ENCODE data around the gene POLR2F. TPM values are rescaled to one million over a fixed set of nuclear protein-coding genes. Genes with fewer than 3 reads are reported as not detected.

Gene POLR2F
- total RNA-seq, 1 experiment from 2014 or later: 162 TPM

DNA sequence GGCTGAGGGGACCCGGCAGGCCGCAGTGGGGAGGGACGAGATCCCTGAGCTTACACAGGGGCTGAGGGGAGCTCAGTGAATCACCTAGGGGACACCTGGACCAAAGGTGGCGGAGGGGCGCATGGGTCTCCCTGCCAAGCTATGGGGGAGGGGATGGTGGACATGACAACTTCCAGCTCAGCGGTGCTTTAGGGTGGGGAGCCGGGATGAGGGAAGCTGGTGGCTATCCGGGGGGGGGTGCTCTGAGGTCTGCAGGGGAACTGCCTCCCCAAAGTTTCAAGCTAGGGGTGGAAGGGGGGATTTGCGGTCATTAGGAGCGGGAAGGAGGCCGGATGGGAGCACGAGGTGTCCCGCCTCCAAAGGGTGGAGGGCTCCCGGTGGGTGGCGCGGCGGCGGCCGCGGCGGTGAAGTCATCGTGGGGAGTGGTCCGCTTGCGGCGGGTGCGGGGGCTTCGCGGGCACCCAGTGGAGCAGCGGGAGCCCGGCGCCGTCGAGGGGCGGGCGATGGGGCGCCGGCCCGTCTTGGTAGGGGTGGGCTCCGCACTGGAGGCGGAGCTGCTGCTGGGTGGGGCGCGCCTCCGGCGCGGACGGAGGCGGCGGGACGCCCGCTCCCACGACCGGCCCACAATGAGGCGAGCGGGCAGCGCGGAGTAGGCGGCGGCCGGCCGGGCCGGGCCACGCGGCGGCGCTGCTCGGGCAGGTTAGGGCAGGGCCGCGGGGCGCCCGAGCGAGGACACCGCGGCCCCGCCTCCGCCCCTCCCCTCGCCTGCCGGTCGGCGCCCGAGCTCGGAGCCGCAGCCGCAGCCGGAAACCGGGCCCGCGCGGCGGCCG is 47.8 kb upstream of the POLR2F start, which contains the start of gene MICALL1:
TSS of gene MICALL1 (plus strand) at position 764 of the 830 bp plus-strand sequence. CDS start 126 bp downstream, outside the sequence.
- TF ChIP-seq, protein P1, sequence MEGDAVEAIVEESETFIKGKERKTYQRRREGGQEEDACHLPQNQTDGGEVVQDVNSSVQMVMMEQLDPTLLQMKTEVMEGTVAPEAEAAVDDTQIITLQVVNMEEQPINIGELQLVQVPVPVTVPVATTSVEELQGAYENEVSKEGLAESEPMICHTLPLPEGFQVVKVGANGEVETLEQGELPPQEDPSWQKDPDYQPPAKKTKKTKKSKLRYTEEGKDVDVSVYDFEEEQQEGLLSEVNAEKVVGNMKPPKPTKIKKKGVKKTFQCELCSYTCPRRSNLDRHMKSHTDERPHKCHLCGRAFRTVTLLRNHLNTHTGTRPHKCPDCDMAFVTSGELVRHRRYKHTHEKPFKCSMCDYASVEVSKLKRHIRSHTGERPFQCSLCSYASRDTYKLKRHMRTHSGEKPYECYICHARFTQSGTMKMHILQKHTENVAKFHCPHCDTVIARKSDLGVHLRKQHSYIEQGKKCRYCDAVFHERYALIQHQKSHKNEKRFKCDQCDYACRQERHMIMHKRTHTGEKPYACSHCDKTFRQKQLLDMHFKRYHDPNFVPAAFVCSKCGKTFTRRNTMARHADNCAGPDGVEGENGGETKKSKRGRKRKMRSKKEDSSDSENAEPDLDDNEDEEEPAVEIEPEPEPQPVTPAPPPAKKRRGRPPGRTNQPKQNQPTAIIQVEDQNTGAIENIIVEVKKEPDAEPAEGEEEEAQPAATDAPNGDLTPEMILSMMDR (conservative IDR thresholded peaks at IDR 0.05; ENCODE audit: low read depth, low read length): no peak
- TF ChIP-seq EZH2 (IDR thresholded peaks at IDR 0.05; ENCODE audit: borderline replicate concordance, low read depth, low read length, poor library complexity, severe bottlenecking): no peak
- peak within 1 kb of the TSS; percentile 57 for H3K27ac ChIP-seq (ENCODE audit: low read depth, low read length, poor library complexity, severe bottlenecking)
- no peaks in the 10 kb centered on the region for H3K9me3 ChIP-seq (ENCODE audit: low read depth, low read length, poor library complexity, severe bottlenecking)
- CTCF ChIA-PET: interaction anchor here (0.6 to 1.0 kb wide), 3 partner anchors 16 to 209 kb away, joined by 3 to 4 read pairs (median 3); no protein-coding TSS in a partner anchor
- DNase-seq (ENCODE audit: low spot score): peak; percentile 61
- no peaks in the 10 kb centered on the region for H3K36me3 ChIP-seq (ENCODE audit: insufficient read depth, low read length, poor library complexity, severe bottlenecking)
- H3K27me3 ChIP-seq (replicated peaks; ENCODE audit: insufficient read depth, low read depth, low read length, poor library complexity): no peaks in the 10 kb centered on the region
- intact Hi-C loops (cut with micrococcal nuclease; ENCODE audit: unreplicated experiment): no loop called here
- no TSS peak for BruUV-seq (replicated peaks)
- POLR2A ChIA-PET (ENCODE audit: low non-redundant PET): interaction anchor here (0.8 kb wide), 1 partner anchor 343 kb away, joined by 3 read pairs; no protein-coding TSS in a partner anchor
- H3K4me3 ChIP-seq (ENCODE audit: low read depth, low read length, poor library complexity, severe bottlenecking): peak within 1 kb of the TSS; percentile 66
- peaks cover 15% of the 10 kb centered on the region for H3K4me1 ChIP-seq (ENCODE audit: insufficient read depth, low read length, poor library complexity, severe bottlenecking)

DNA sequence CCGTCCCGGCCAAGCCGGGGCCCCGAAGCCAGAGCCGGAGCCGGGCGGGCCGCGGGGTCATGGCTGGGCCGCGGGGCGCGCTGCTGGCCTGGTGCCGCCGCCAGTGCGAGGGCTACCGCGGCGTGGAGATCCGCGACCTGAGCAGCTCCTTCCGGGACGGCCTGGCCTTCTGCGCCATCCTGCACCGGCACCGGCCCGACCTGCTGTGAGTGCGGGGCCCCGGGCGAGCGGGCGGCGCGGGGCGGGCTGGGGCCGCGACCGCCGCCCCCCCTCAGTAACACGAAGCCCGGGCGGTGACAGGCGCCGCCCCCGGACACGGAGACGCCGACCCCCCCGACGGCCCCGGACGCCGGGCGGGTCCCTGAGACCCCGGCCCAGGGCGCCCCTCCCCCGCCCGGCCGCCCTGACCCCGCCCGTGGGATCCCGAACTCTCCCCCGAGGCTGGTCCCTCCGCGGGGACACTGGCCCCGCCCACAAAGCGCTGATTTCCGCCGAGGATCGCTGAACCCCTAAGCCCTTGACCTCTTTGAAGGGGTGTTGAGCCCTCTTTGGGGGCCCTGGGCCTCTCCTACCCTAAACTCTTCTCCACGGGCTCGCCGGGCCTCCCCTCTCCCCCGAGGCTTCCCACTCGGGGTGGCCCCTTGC is 47.0 kb upstream of the POLR2F start:
- CTCF ChIA-PET: interaction anchor here (0.6 to 1.0 kb wide), 2 partner anchors 15 to 208 kb away, joined by 3 read pairs; no protein-coding TSS in a partner anchor
- no peak for DNase-seq (ENCODE audit: low spot score)
- Histone ChIP-seq H3K4me1 (ENCODE audit: insufficient read depth, low read length, poor library complexity, severe bottlenecking) (peaks cover 15% of the 10 kb centered on the region), H3K27ac (ENCODE audit: low read depth, low read length, poor library complexity, severe bottlenecking) (peak overlapping the region; percentile 54), H3K27me3 (replicated peaks; ENCODE audit: insufficient read depth, low read depth, low read length, poor library complexity) (no peaks in the 10 kb centered on the region), H3K4me3 (ENCODE audit: low read depth, low read length, poor library complexity, severe bottlenecking) (peak overlapping the region; percentile 66), H3K9me3 (ENCODE audit: low read depth, low read length, poor library complexity, severe bottlenecking) (no peaks in the 10 kb centered on the region), H3K36me3 (ENCODE audit: insufficient read depth, low read length, poor library complexity, severe bottlenecking) (no peaks in the 10 kb centered on the region)
- TF ChIP-seq EZH2 (IDR thresholded peaks at IDR 0.05; ENCODE audit: borderline replicate concordance, low read depth, low read length, poor library complexity, severe bottlenecking): no peak
- TF ChIP-seq, protein P1 (conservative IDR thresholded peaks at IDR 0.05; ENCODE audit: low read depth, low read length): no peak
- POLR2A ChIA-PET (ENCODE audit: low non-redundant PET): interaction anchor here (0.8 kb wide), 1 partner anchor 343 kb away, joined by 3 read pairs; no protein-coding TSS in a partner anchor
- intact Hi-C loops (cut with micrococcal nuclease; ENCODE audit: unreplicated experiment): no loop called here
- BruUV-seq (replicated peaks): no TSS peak

DNA sequence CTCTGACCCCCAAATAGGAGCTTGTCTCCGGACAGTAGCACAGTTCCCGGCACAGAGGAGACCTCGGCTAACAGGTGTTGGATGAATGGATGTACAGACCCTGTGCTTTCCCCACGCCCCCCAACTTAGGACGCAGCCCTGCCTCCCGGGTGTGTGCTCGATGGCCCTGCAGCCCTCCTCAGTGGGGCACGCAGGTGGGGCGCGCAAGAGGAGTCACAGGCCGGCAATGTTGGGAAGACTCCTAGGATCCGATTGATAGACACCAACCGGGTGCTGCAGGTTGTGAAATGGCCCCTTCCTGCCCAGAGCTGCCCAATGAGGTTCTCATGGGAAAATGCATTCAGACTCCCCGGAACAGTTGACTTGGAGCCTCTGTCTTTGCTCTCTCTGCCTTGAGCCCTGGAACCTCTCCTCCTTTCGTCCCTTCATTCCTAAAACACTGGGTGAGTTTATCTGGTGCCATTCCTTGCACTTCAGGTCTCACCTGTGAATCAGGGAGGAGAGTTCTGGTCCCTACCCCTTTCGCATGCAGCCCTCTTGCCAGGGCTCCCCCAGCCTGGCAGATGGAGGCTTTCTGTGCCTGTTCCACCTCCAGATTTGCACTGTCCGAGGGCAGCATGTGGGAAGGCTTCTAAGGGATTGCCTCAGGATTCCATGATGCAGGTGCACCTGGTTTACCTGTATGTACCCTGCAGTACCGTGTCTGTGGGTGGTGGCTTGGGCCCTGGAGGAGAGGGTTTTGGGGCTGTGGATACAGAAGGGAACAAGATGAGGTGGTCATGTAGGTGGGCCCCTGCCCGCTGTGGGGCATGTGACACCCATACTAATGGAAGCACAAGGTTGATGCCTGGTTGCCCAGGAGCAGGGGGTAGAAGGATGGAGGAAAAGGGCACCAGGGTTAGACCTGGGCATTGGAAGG is 46.2 kb upstream of the POLR2F start:
- POLR2A ChIA-PET (ENCODE audit: low non-redundant PET): no interaction called here
- no peaks in the 10 kb centered on the region for H3K9me3 ChIP-seq (ENCODE audit: low read depth, low read length, poor library complexity, severe bottlenecking)
- no TSS peak for BruUV-seq (replicated peaks)
- H3K4me1 ChIP-seq (ENCODE audit: insufficient read depth, low read length, poor library complexity, severe bottlenecking): peaks cover 15% of the 10 kb centered on the region
- intact Hi-C loops (cut with micrococcal nuclease; ENCODE audit: unreplicated experiment): no loop called here
- H3K27me3 ChIP-seq (replicated peaks; ENCODE audit: insufficient read depth, low read depth, low read length, poor library complexity): no peaks in the 10 kb centered on the region
- H3K4me3 ChIP-seq (ENCODE audit: low read depth, low read length, poor library complexity, severe bottlenecking): peak overlapping the region; percentile 66
- H3K27ac ChIP-seq (ENCODE audit: low read depth, low read length, poor library complexity, severe bottlenecking): peak overlapping the region; percentile 54
- no peak for TF ChIP-seq EZH2 (IDR thresholded peaks at IDR 0.05; ENCODE audit: borderline replicate concordance, low read depth, low read length, poor library complexity, severe bottlenecking)
- TF ChIP-seq, protein P1 (conservative IDR thresholded peaks at IDR 0.05; ENCODE audit: low read depth, low read length): no peak
- no peaks in the 10 kb centered on the region for H3K36me3 ChIP-seq (ENCODE audit: insufficient read depth, low read length, poor library complexity, severe bottlenecking)
- CTCF ChIA-PET: interaction anchor here (0.6 kb wide), 1 partner anchor 27 kb away, joined by 3 read pairs; no protein-coding TSS in a partner anchor
- DNase-seq (ENCODE audit: low spot score): no peak
